ENCODE measurements around the gene SLC38A11.

SLC38A11 gene

GRCh38 chr2:164890544-164890943 lies 64.8 kb downstream of the SLC38A11 start:
- no peaks in the 10 kb centered on the region for H3K4me1 ChIP-seq (ENCODE audit: insufficient read depth, low read length)
- H3K4me3 ChIP-seq (ENCODE audit: low read length): no peak overlapping the region
- H3K9ac ChIP-seq (ENCODE audit: low read depth, low read length): no peak overlapping the region
- no peaks in the 10 kb centered on the region for H3K9me3 ChIP-seq (ENCODE audit: insufficient read depth, low read depth, low read length)
- H3K27me3 ChIP-seq (ENCODE audit: insufficient read depth, low read length): no peaks in the 10 kb centered on the region
- H3K36me3 ChIP-seq (ENCODE audit: insufficient read depth, low read depth, low read length): no peaks in the 10 kb centered on the region
- H3K27ac ChIP-seq (ENCODE audit: low read length): no peak overlapping the region

- Histone ChIP-seq H3K27ac (ENCODE audit: low read length) (no peak overlapping the region), H3K27me3 (ENCODE audit: insufficient read depth, low read length) (no peaks in the 10 kb centered on the region), H3K9ac (ENCODE audit: low read depth, low read length) (no peak overlapping the region), H3K4me3 (ENCODE audit: low read length) (no peak overlapping the region), H3K36me3 (ENCODE audit: insufficient read depth, low read depth, low read length) (no peaks in the 10 kb centered on the region), H3K4me1 (ENCODE audit: insufficient read depth, low read length) (no peaks in the 10 kb centered on the region), H3K9me3 (ENCODE audit: insufficient read depth, low read depth, low read length) (no peaks in the 10 kb centered on the region)
These were observed 66.7 kb downstream of the SLC38A11 start for GRCh38 chr2:164888592-164888991.

- H3K4me3 ChIP-seq (ENCODE audit: low read length): no peak overlapping the region
These were observed 67.7 kb downstream of the SLC38A11 start for GRCh38 chr2:164887434-164888144.

GRCh38 chr2:164882276-164882675 lies 73.0 kb downstream of the SLC38A11 start:
- no peaks in the 10 kb centered on the region for H3K36me3 ChIP-seq (ENCODE audit: insufficient read depth, low read depth, low read length)
- H3K9ac ChIP-seq (ENCODE audit: low read depth, low read length): no peak overlapping the region
- no peaks in the 10 kb centered on the region for H3K27me3 ChIP-seq (ENCODE audit: insufficient read depth, low read length)
- H3K4me3 ChIP-seq (ENCODE audit: low read length): no peak overlapping the region
- H3K9me3 ChIP-seq (ENCODE audit: insufficient read depth, low read depth, low read length): no peaks in the 10 kb centered on the region
- H3K4me1 ChIP-seq (ENCODE audit: insufficient read depth, low read length): no peaks in the 10 kb centered on the region
- no peak overlapping the region for H3K27ac ChIP-seq (ENCODE audit: low read length)

More at GRCh38 chr2:164887434-164888144, 67.7 kb downstream of the SLC38A11 start:
- no peak overlapping the region for H3K27ac ChIP-seq (ENCODE audit: low read length)
- no peaks in the 10 kb centered on the region for H3K27me3 ChIP-seq (ENCODE audit: insufficient read depth, low read length)
- H3K9me3 ChIP-seq (ENCODE audit: insufficient read depth, low read depth, low read length): no peaks in the 10 kb centered on the region
- no peaks in the 10 kb centered on the region for H3K36me3 ChIP-seq (ENCODE audit: insufficient read depth, low read depth, low read length)
- H3K4me1 ChIP-seq (ENCODE audit: insufficient read depth, low read length): no peaks in the 10 kb centered on the region
- no peak overlapping the region for H3K9ac ChIP-seq (ENCODE audit: low read depth, low read length)

GRCh38 chr2:164881524-164881923 lies 73.8 kb downstream of the SLC38A11 start:
- Histone ChIP-seq H3K9me3 (ENCODE audit: insufficient read depth, low read depth, low read length) (no peaks in the 10 kb centered on the region), H3K36me3 (ENCODE audit: insufficient read depth, low read depth, low read length) (no peaks in the 10 kb centered on the region), H3K27me3 (ENCODE audit: insufficient read depth, low read length) (no peaks in the 10 kb centered on the region), H3K27ac (ENCODE audit: low read length) (no peak overlapping the region), H3K9ac (ENCODE audit: low read depth, low read length) (no peak overlapping the region), H3K4me1 (ENCODE audit: insufficient read depth, low read length) (no peaks in the 10 kb centered on the region), H3K4me3 (ENCODE audit: low read length) (no peak overlapping the region)

GRCh38 chr2:164879901-164880535 lies 75.3 kb downstream of the SLC38A11 start:
- no peak overlapping the region for H3K9ac ChIP-seq (ENCODE audit: low read depth, low read length)
- no peaks in the 10 kb centered on the region for H3K4me1 ChIP-seq (ENCODE audit: insufficient read depth, low read length)
- no peak overlapping the region for H3K4me3 ChIP-seq (ENCODE audit: low read length)
- H3K9me3 ChIP-seq (ENCODE audit: insufficient read depth, low read depth, low read length): no peaks in the 10 kb centered on the region
- no peak overlapping the region for H3K27ac ChIP-seq (ENCODE audit: low read length)
- H3K27me3 ChIP-seq (ENCODE audit: insufficient read depth, low read length): no peaks in the 10 kb centered on the region
- no peaks in the 10 kb centered on the region for H3K36me3 ChIP-seq (ENCODE audit: insufficient read depth, low read depth, low read length)

- no peak overlapping the region for H3K9ac ChIP-seq (ENCODE audit: low read depth, low read length)
- H3K4me1 ChIP-seq (ENCODE audit: insufficient read depth, low read length): no peaks in the 10 kb centered on the region
- H3K27ac ChIP-seq (ENCODE audit: low read length): no peak overlapping the region
These were observed 77.4 kb downstream of the SLC38A11 start for GRCh38 chr2:164877927-164878326.

GRCh38 chr2:164877169-164877568 lies 78.2 kb downstream of the SLC38A11 start:
- Histone ChIP-seq H3K4me3 (ENCODE audit: low read length) (no peak overlapping the region), H3K9me3 (ENCODE audit: insufficient read depth, low read depth, low read length) (no peaks in the 10 kb centered on the region), H3K9ac (ENCODE audit: low read depth, low read length) (no peak overlapping the region; the same call in 1 of the 2 replicates), H3K4me1 (ENCODE audit: insufficient read depth, low read length) (no peaks in the 10 kb centered on the region), H3K27me3 (ENCODE audit: insufficient read depth, low read length) (no peaks in the 10 kb centered on the region), H3K27ac (ENCODE audit: low read length) (no peak overlapping the region), H3K36me3 (ENCODE audit: insufficient read depth, low read depth, low read length) (no peaks in the 10 kb centered on the region)

More at GRCh38 chr2:164877927-164878326, 77.4 kb downstream of the SLC38A11 start:
- no peak overlapping the region for H3K4me3 ChIP-seq (ENCODE audit: low read length)
- H3K36me3 ChIP-seq (ENCODE audit: insufficient read depth, low read depth, low read length): no peaks in the 10 kb centered on the region
- no peaks in the 10 kb centered on the region for H3K27me3 ChIP-seq (ENCODE audit: insufficient read depth, low read length)
- no peaks in the 10 kb centered on the region for H3K9me3 ChIP-seq (ENCODE audit: insufficient read depth, low read depth, low read length)

- Histone ChIP-seq H3K27ac (ENCODE audit: low read length) (no peak overlapping the region), H3K36me3 (ENCODE audit: insufficient read depth, low read depth, low read length) (no peaks in the 10 kb centered on the region), H3K4me3 (ENCODE audit: low read length) (no peak overlapping the region), H3K9ac (ENCODE audit: low read depth, low read length) (no peak overlapping the region), H3K9me3 (ENCODE audit: insufficient read depth, low read depth, low read length) (no peaks in the 10 kb centered on the region), H3K4me1 (ENCODE audit: insufficient read depth, low read length) (no peaks in the 10 kb centered on the region), H3K27me3 (ENCODE audit: insufficient read depth, low read length) (no peaks in the 10 kb centered on the region)
These were observed 79.8 kb downstream of the SLC38A11 start for GRCh38 chr2:164875334-164876205.

- H3K27ac ChIP-seq (ENCODE audit: low read length): no peak overlapping the region
These were observed 82.0 kb downstream of the SLC38A11 start for GRCh38 chr2:164873210-164873908.

GRCh38 chr2:164871404-164871803 lies 83.9 kb downstream of the SLC38A11 start:
- no peaks in the 10 kb centered on the region for H3K4me1 ChIP-seq (ENCODE audit: insufficient read depth, low read length)
- no peaks in the 10 kb centered on the region for H3K36me3 ChIP-seq (ENCODE audit: insufficient read depth, low read depth, low read length)
- no peak overlapping the region for H3K9ac ChIP-seq (ENCODE audit: low read depth, low read length)

More at GRCh38 chr2:164873210-164873908, 82.0 kb downstream of the SLC38A11 start:
- no peaks in the 10 kb centered on the region for H3K9me3 ChIP-seq (ENCODE audit: insufficient read depth, low read depth, low read length)
- no peaks in the 10 kb centered on the region for H3K36me3 ChIP-seq (ENCODE audit: insufficient read depth, low read depth, low read length)
- no peaks in the 10 kb centered on the region for H3K27me3 ChIP-seq (ENCODE audit: insufficient read depth, low read length)
- H3K4me1 ChIP-seq (ENCODE audit: insufficient read depth, low read length): no peaks in the 10 kb centered on the region
- no peak overlapping the region for H3K9ac ChIP-seq (ENCODE audit: low read depth, low read length)
- no peak overlapping the region for H3K4me3 ChIP-seq (ENCODE audit: low read length)

More at GRCh38 chr2:164871404-164871803, 83.9 kb downstream of the SLC38A11 start:
- Histone ChIP-seq H3K4me3 (ENCODE audit: low read length) (no peak overlapping the region), H3K9me3 (ENCODE audit: insufficient read depth, low read depth, low read length) (no peaks in the 10 kb centered on the region), H3K27me3 (ENCODE audit: insufficient read depth, low read length) (no peaks in the 10 kb centered on the region), H3K27ac (ENCODE audit: low read length) (no peak overlapping the region)
